Renal pelvis (tissue), 4 donors: ENCODE data around the gene TTC28. TPM values are rescaled to one million over a fixed set of nuclear protein-coding genes. Genes with fewer than 3 reads are reported as not detected.

Experiments
- DNase-seq: peaks from one replicate; pipeline ENCODE4 v3.0.0-alpha.2; 2013
- polyA plus RNA-seq, 3 donors: library from polyadenylated mRNA; unstranded; fragments of 120-200 nt; gene quantifications; one replicate each; pipeline ENCODE4 v1.2.1, GENCODE V29; 2013; ENCODE audit not compliant: insufficient read length in 3 of 3

TTC28 gene
- polyA plus RNA-seq, 3 donors: 31.4 to 47.3 (median 36.4) TPM

GRCh38 chr22:27991586-27992293, 687.9 kb downstream of the TTC28 start:
- no peak for DNase-seq

GRCh38 chr22:27990879-27991278, 688.8 kb downstream of the TTC28 start:
- DNase-seq: no peak

- no peak for DNase-seq
Observed at GRCh38 chr22:27990451-27990840, 689.2 kb downstream of the TTC28 start.

GRCh38 chr22:27989758-27990450, 689.7 kb downstream of the TTC28 start:
- no peak for DNase-seq

- no peak for DNase-seq
Observed at GRCh38 chr22:27988704-27989103, 690.9 kb downstream of the TTC28 start.

GRCh38 chr22:27987557-27987956, 692.1 kb downstream of the TTC28 start:
- DNase-seq: no peak

- no peak for DNase-seq
Observed at GRCh38 chr22:27986937-27987336, 692.7 kb downstream of the TTC28 start.

GRCh38 chr22:27986459-27986858, 693.2 kb downstream of the TTC28 start:
- DNase-seq: no peak

- no peak for DNase-seq
Observed at GRCh38 chr22:27985323-27986275, 694.0 kb downstream of the TTC28 start.

GRCh38 chr22:27984723-27985122, 694.9 kb downstream of the TTC28 start:
- no peak for DNase-seq

GRCh38 chr22:27984001-27984695, 695.5 kb downstream of the TTC28 start:
- DNase-seq: no peak

GRCh38 chr22:27983361-27983791, 696.3 kb downstream of the TTC28 start:
- DNase-seq: no peak

GRCh38 chr22:27982630-27983180, 696.9 kb downstream of the TTC28 start:
- no peak for DNase-seq

GRCh38 chr22:27982106-27982505, 697.5 kb downstream of the TTC28 start:
- no peak for DNase-seq

GRCh38 chr22:27980424-27981148, 699.1 kb downstream of the TTC28 start:
- DNase-seq: no peak

- no peak for DNase-seq
Observed at GRCh38 chr22:27978802-27979201, 700.8 kb downstream of the TTC28 start.

- DNase-seq: no peak
Observed at GRCh38 chr22:27978317-27978716, 701.3 kb downstream of the TTC28 start.

GRCh38 chr22:27976586-27976985, 703.1 kb downstream of the TTC28 start:
- DNase-seq: no peak

- DNase-seq: no peak
Observed at GRCh38 chr22:27975381-27976013, 704.1 kb downstream of the TTC28 start.

GRCh38 chr22:27973846-27974245, 705.8 kb downstream of the TTC28 start:
- peak; percentile 33 for DNase-seq
